H54 (cell line): Measurements from ENCODE around the gene ZNF576.
"Not testable (repeated sequence)": the region's sequence is repeated elsewhere in the genome, so short reads cannot be mapped to it uniquely, and the experiment has no call there.

Source experiments
- DNase-seq: peaks from one replicate; pipeline ENCODE4 v3.0.0; 2011; ENCODE audit warnings: low spot score, mixed read lengths; ENCODE audit not compliant: insufficient read length
- FAIRE-seq: peaks from 3 replicates; lab custom pipeline; 2011; peaks lifted over from hg19 to GRCh38; lab: Jason Lieb, UNC
- POLR2A ChIP-seq: IDR thresholded peaks from 2 replicates; pipeline ENCODE4 v1.6.1; 2011; ENCODE audit warnings: low read depth, mild to moderate bottlenecking, low read length

ZNF576 gene

GRCh38 chr19:43649514-43649913, 53.1 kb downstream of the ZNF576 start:
- no peak for TF ChIP-seq POLR2A
- FAIRE-seq, result no peak
- no peak for DNase-seq

GRCh38 chr19:43650276-43650675, 53.9 kb downstream of the ZNF576 start:
- FAIRE-seq, DNase-seq: not testable (repeated sequence)
